ENCODE measurements around the gene TPD52L1.

TPD52L1 gene

DNA sequence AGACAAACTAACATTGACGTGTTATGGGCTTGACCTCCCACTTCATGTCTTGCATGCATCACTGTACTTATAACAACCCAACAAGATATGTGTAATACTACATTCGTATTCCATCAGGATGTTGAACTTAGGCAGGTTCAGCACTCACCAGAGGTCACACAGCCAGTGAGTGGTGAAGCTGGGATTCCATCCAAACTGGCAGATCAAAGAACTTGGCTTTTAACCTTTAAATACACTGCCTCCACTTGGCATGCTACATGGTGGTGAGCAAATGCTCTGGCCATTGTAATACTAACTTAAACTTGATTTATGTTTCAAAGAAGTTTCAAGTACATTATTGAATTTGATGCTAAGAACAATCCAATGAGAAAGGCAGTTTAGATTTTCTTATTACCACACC is 158.9 kb downstream of the TPD52L1 start:
- no peak for DNase-seq

DNA sequence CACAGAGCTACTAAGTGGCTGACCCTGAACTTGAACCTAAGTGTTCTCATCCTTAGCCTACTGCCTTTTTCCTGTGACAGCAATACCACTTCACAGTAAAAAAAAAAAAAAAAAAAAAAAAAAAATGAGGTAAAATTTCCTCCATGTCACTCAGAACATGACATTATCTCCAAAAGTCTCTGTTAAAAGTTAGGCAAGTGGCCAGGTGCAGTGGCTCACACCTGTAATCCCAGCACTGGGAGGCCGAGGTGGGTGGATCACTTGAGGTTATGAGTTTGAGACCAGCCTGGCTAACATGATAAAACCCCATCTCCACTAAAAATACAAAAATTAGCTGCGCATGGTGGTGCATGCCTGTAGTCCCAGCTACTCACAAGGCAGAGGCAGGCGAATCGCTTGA is 159.4 kb downstream of the TPD52L1 start:
- DNase-seq: no peak

Data from CD4-positive, alpha-beta T cell treated with Interleukin-17A for 1 hour (primary cell).